MM.1S (cell line): ENCODE data around the gene CAVIN3.

Experiments
- DNase-seq: peaks from one replicate; pipeline ENCODE4 v3.0.0-alpha.2; 2015
- H2AFZ ChIP-seq: fragments of 300-600 bp; sonication (generic); 2 replicates; pipeline ENCODE4 v1.6.0; 2016; ENCODE audit warnings: antibody characterized with exemption, low read length
- H3F3A ChIP-seq: fragments of 300-600 bp; sonication (generic); 2 replicates; pipeline ENCODE4 v1.6.1; 2016; ENCODE audit warnings: mild to moderate bottlenecking, antibody characterized with exemption, low read length, moderate library complexity, mixed read lengths; ENCODE audit not compliant: insufficient read depth
- H3K27ac ChIP-seq: fragments of 300-600 bp; sonication (generic); 2 replicates; pipeline ENCODE4 v1.5.1; 2016; ENCODE audit warnings: mild to moderate bottlenecking, low read length
- H3K27me3 ChIP-seq: fragments of 300-600 bp; sonication (generic); replicated peaks from 2 replicates; pipeline ENCODE4 v1.6.0; 2016; ENCODE audit warnings: low read length; ENCODE audit not compliant: insufficient read depth
- H3K36me3 ChIP-seq: fragments of 300-600 bp; sonication (generic); replicated peaks from 2 replicates; pipeline ENCODE4 v1.6.1; 2016; ENCODE audit warnings: mild to moderate bottlenecking, low read length, mixed read lengths; ENCODE audit not compliant: insufficient read depth
- H3K4me1 ChIP-seq: fragments of 300-600 bp; sonication (generic); 2 replicates; pipeline ENCODE4 v1.6.1; 2016; ENCODE audit warnings: low read length, mixed read lengths
- H3K4me2 ChIP-seq: fragments of 300-600 bp; sonication (generic); 2 replicates; pipeline ENCODE4 v1.6.0; 2016; ENCODE audit warnings: low read depth, low read length
- H3K4me3 ChIP-seq: fragments of 300-600 bp; sonication (generic); 2 replicates; pipeline ENCODE4 v1.5.1; 2016; ENCODE audit warnings: low read length, mixed read lengths
- H3K79me2 ChIP-seq: fragments of 300-600 bp; sonication (generic); 2 replicates; pipeline ENCODE4 v1.6.1; 2016; ENCODE audit warnings: mixed run types, low read length, mixed read lengths
- H3K9ac ChIP-seq: fragments of 300-600 bp; sonication (generic); 2 replicates; pipeline ENCODE4 v1.6.1; 2016; ENCODE audit warnings: low read length, mixed read lengths
- H3K9me2 ChIP-seq: fragments of 300-600 bp; sonication (generic); replicated peaks from 2 replicates; pipeline ENCODE4 v1.6.1; 2016; ENCODE audit warnings: mild to moderate bottlenecking, low read length, mixed read lengths; ENCODE audit not compliant: insufficient read depth
- H3K9me3 ChIP-seq: fragments of 300-600 bp; sonication (generic); replicated peaks from 2 replicates; pipeline ENCODE4 v1.6.1; 2016; ENCODE audit warnings: mild to moderate bottlenecking, low read length, mixed read lengths; ENCODE audit not compliant: insufficient read depth
- H4K20me1 ChIP-seq: fragments of 300-600 bp; sonication (generic); 2 replicates; pipeline ENCODE4 v1.6.1; 2016; ENCODE audit warnings: mild to moderate bottlenecking, low read length, moderate library complexity, mixed read lengths; ENCODE audit not compliant: insufficient read depth
- CTCF ChIP-seq: fragments of 300-600 bp; sonication (generic); IDR thresholded peaks from 2 replicates; pipeline ENCODE4 v1.5.1; 2016; ENCODE audit warnings: antibody characterized with exemption, low read length, mixed read lengths
- EZH2 ChIP-seq: fragments of 300-600 bp; sonication (generic); optimal IDR thresholded peaks from 2 replicates; pipeline ENCODE3; 2017; ENCODE audit warnings: low read depth, mild to moderate bottlenecking, antibody characterized with exemption, low read length, mixed read lengths
- EZH2phosphoT487 ChIP-seq: fragments of 300-600 bp; sonication (generic); IDR thresholded peaks from 2 replicates; pipeline ENCODE4 v1.6.1; 2018; ENCODE audit warnings: antibody characterized with exemption, low read length

The CAVIN3 gene

GRCh38 chr11:6269994-6270393, 50.3 kb downstream of the CAVIN3 start:
- TF ChIP-seq CTCF (no peak), EZH2phosphoT487 (no peak), EZH2 (no peak)
- Histone ChIP-seq H3K4me3 (no peak overlapping the region), H3F3A (no peaks in the 10 kb centered on the region), H3K79me2 (no peaks in the 10 kb centered on the region), H3K4me1 (no peaks in the 10 kb centered on the region), H3K9me2 (no peaks in the 10 kb centered on the region), H3K27me3 (no peaks in the 10 kb centered on the region), H2AFZ (no peak overlapping the region), H4K20me1 (no peaks in the 10 kb centered on the region), H3K9me3 (no peaks in the 10 kb centered on the region), H3K36me3 (no peaks in the 10 kb centered on the region), H3K27ac (no peak overlapping the region), H3K4me2 (no peak overlapping the region), H3K9ac (no peak overlapping the region)
- no peak for DNase-seq
